GM12891 (cell line): Measurements from ENCODE around the gene APOA4.

Experiments used
- PAX5 ChIP-seq: IDR thresholded peaks from 2 replicates; pipeline ENCODE4 v1.6.1; 2011; ENCODE audit warnings: low read length, moderate library complexity, mild to moderate bottlenecking; ENCODE audit not compliant: insufficient read depth, severe bottlenecking
- POLR2A ChIP-seq: IDR thresholded peaks from 2 replicates; pipeline ENCODE4 v1.6.1; 2011; ENCODE audit warnings: low read depth, low read length, control low read depth
- POLR2AphosphoS5 ChIP-seq: IDR thresholded peaks from 2 replicates; pipeline ENCODE4 v1.6.1; 2011; ENCODE audit warnings: low read depth, low read length, control low read depth
- SPI1 ChIP-seq: IDR thresholded peaks from 2 replicates; pipeline ENCODE4 v1.6.1; 2011; ENCODE audit warnings: low read depth, low read length, control low read depth
- TAF1 ChIP-seq: IDR thresholded peaks from 2 replicates; pipeline ENCODE4 v1.6.1; 2011; ENCODE audit warnings: low read depth, low read length, control low read depth

- TF ChIP-seq POLR2A: no peak
- TF ChIP-seq TAF1: no peak
- TF ChIP-seq POLR2AphosphoS5: no peak
- TF ChIP-seq SPI1: no peak
- TF ChIP-seq PAX5: no peak
Measured at GRCh38 chr11:116796548-116796947, 26.6 kb downstream of the APOA4 start.
